Measurements from ENCODE around the gene CCDC85B. TPM values are rescaled to one million over a fixed set of nuclear protein-coding genes. Genes with fewer than 3 reads are reported as not detected.

CCDC85B gene
- total RNA-seq, 1 donor from 2014 or later = 27.9 TPM

DNA sequence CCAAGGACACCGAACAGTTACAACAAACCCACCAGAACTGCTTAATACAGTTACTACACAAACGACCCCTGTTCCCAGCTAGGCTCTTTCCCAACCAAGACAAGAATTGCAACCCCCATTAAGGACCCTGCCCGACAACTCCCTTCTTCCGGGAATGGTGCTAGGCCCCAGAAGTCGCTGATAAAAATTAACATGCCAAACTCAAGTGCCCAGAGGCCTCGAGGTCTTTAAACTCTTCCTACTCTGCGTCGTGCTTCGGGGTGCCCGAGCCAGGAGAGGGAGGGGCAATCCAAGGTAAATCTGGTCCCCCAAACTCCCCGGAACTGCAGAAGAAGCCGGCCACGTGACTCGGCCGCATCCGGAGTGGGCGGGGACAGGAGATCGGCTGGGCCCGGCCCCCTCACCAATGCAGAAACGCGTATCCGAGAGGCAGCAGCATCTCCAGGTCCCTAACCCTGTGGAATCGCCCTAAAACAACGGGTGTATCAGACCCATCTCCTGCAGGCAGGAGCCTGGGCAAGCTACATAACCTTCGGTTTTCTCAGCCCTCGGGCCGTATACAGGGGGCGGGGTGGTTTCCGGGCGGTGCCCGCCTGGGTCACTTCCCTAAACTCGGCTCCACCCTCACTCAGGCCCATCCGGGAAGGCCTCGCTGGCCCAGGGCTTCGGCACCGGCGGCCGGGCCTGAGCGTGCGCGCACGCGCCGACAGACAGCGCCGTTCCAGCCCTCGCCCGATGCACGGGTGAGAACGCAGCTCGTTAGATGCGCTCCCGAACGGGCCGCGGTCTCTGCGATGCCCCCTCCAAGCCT is 33.6 kb upstream of the CCDC85B start:
- intact Hi-C loops (cut with DNase I) = no loop called here
- DNase-seq (peak; percentile 92), ATAC-seq (ENCODE audit: poor library complexity) (peak; percentile 32)

- intact Hi-C loops (cut with DNase I) = no loop called here
- peak; percentile 69 for DNase-seq
- ATAC-seq (ENCODE audit: poor library complexity) = no peak
Observed at GRCh38 chr11:65857500-65857852, 33.0 kb upstream of the CCDC85B start.

DNA sequence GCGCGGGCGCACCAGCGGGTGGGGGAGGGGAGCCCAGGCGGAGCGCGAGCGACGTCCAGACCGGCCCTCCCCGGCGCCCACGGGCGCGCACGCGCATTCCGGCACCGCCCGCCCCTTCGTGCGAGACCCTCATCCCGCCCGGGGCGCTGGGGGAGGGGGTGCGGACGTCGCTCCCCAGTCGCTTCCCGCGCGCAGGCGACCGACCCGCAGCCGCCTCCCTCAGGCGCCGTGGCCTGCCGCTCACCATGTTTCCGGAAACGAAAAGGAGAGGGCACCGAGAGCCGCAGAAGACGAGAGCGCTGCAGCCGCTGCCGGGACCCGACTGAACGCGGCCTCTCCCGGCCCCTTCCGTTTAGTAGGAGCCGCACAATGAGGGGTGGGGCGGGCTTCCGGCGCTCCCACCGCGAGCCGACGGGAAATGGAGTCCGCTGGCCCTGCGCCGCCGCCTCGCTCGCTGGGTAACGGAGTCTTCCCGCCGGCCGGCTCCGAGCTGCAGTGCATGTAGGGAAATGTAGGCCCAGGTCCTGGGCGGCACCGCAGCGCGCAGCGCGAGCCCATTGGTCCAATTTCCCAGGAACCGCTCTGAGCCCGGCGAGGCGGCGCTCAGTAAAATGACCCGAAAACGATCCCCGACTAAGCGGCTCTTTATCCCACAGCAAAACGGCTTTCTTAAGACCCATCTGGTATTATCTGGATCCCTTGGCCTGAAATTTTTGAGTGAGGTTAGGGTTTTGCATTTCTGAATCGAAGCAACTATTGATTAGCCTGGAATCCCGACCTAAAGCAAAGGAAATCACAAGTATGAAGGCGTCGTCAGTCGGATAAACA is 32.4 kb upstream of the CCDC85B start, which contains the start of gene CFL1:
Gene CFL1 (minus strand): TSS at position 328 of the 828 bp plus-strand sequence. CDS start 81 bp downstream, at position 247.
- DNase-seq (peak; percentile 100), ATAC-seq (ENCODE audit: poor library complexity) (peak; percentile 80)
- intact Hi-C loops (cut with DNase I) = loop anchor here (2.0 kb wide), 1 partner anchor 31 kb away; the partner anchor contains the start of gene FIBP

DNA sequence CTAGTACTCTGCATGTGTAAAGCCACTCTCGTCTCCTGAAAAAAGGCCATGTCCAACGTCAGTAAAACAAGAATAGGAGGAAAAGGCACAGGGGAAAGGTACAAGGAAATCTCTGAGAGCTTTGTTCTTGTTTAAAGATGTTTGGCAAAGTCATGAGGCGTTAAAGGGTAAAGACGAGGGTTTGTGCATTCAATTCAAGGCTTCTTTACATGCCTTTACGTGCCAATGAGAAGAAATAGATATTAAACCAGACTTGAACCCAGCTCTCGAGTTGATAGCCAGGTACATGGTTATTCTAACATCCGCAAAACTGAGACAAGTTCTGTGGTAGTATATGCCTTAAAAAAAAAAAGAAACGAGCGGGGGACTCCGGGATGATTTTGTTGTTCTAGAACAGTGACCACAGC is 31.8 kb upstream of the CCDC85B start:
- DNase-seq = no peak
- intact Hi-C loops (cut with DNase I) = loop anchor here (2.0 kb wide), 1 partner anchor 30 kb away; the partner anchor contains the start of gene FIBP
- no peak for ATAC-seq (ENCODE audit: poor library complexity)

- intact Hi-C loops (cut with DNase I) = loop anchor here (2.0 kb wide), 1 partner anchor 30 kb away; the partner anchor contains the start of gene FIBP
- ATAC-seq (ENCODE audit: poor library complexity) = peak; percentile 78
- peak; percentile 100 for DNase-seq
Observed at GRCh38 chr11:65859095-65859811, 31.2 kb upstream of the CCDC85B start.

DNA sequence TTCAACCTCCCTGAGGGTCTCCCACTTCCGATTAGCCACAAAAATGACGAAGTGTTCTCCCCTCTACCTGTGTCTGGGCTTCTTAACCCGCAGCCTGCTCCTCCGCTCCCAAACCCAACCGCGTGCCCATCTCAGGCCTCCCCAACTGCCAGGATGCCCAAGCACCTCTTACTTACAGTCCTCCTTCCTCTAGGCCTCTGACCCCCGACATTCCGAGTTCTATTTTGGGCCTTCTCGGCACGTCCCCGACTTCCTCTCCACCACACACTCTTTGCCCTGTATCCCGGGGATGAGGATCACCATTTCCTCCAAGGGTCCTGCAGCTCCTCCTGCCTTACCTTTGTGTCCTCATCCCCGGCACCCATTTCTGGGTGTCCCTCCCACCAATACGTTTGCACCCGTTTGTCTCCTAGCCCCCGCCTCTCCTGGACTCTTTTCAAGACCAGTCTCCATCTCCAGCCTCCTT is 30.6 kb upstream of the CCDC85B start:
- no peak for ATAC-seq (ENCODE audit: poor library complexity)
- intact Hi-C loops (cut with DNase I) = loop anchor here (2.0 kb wide), 1 partner anchor 29 kb away; the partner anchor contains the start of gene FIBP
- no peak for DNase-seq

DNA sequence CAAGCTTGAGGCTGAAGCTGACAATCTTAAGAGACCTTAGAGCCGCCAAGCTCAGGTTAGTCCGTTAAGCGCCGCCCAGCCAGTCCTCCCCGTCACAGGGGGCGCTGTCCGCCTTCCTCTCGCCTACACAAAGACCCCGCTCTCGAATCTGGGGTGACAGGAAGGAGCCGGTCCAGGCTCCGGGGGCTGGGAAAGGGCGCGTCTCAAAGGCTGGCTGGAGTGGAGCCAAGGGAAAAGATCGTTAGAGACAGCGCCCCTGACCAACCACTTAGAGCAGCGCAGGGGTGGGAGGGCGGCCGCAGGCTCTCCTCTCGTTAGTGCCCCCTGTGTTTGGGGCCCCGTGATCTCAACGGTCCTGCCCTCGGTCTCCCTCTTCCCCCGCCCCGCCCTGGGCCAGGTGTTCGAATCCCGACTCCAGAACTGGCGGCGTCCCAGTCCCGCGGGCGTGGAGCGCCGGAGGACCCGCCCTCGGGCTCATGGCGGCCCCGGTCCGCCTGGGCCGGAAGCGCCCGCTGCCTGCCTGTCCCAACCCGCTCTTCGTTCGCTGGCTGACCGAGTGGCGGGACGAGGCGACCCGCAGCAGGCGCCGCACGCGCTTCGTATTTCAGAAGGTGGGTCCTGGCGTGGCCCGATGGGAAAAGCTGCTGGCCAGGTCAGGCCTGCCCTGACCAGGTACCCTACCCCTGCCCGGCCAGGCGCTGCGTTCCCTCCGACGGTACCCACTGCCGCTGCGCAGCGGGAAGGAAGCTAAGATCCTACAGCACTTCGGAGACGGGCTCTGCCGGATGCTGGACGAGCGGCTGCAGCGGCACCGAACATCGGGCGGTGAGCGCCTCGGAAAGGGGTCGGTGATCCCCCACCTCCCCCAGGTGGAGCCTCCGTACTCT is 30.0 kb upstream of the CCDC85B start, which contains the start of gene MUS81:
Gene MUS81 (plus strand): TSS at position 156 of the 887 bp plus-strand sequence. CDS start 321 bp downstream, at position 477.
- DNase-seq = peak; percentile 99
- intact Hi-C loops (cut with DNase I) = no loop called here
- peak; percentile 76 for ATAC-seq (ENCODE audit: poor library complexity)

- intact Hi-C loops (cut with DNase I) = no loop called here
- DNase-seq (no peak), ATAC-seq (ENCODE audit: poor library complexity) (no peak)
Observed at GRCh38 chr11:65861165-65861505, 29.3 kb upstream of the CCDC85B start.

DNA sequence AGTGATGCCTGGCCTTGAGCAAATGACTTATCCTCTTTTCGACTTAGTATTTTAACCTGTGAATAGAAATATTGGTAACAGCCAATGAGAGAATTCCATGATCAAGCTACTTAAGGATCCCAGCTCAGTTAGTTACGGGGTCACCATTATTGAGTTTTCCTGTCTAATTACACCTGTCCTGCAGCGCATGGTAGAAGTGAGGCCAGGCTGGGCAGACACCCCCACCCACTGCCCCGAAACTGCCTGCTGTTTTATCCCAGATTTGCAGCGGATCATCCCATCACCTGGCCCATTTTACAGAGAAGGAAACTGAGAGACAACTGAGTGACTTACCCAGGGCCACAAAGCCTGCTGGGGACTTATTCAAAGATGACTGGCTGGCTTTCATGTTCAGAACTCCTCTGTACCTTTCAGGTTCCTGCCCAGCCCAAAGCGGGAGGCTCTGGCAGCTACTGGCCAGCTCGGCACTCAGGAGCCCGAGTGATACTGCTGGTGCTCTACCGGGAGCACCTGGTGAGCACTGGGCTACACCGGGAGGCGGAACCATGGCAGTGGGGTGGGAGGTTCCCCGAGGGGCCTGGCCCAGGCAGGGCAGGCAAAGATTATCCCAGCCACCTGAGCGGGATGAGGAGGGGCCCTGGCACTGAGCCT is 28.8 kb upstream of the CCDC85B start:
- intact Hi-C loops (cut with DNase I) = no loop called here
- no peak for ATAC-seq (ENCODE audit: poor library complexity)
- DNase-seq = no peak

GRCh38 chr11:65862191-65862735 is 28.2 kb upstream of the CCDC85B start:
- ATAC-seq (ENCODE audit: poor library complexity) = no peak
- intact Hi-C loops (cut with DNase I) = no loop called here
- DNase-seq = no peak

- DNase-seq = no peak
- intact Hi-C loops (cut with DNase I) = no loop called here
- no peak for ATAC-seq (ENCODE audit: poor library complexity)
Observed at GRCh38 chr11:65862941-65863888, 27.3 kb upstream of the CCDC85B start.

GRCh38 chr11:65863889-65864705 is 26.4 kb upstream of the CCDC85B start:
- no peak for DNase-seq

GRCh38 chr11:65864706-65865471 is 25.6 kb upstream of the CCDC85B start:
- intact Hi-C loops (cut with DNase I) = no loop called here
- ATAC-seq (ENCODE audit: poor library complexity) (no peak), DNase-seq (peak; percentile 23)

More at GRCh38 chr11:65863889-65864705, 26.4 kb upstream of the CCDC85B start:
- intact Hi-C loops (cut with DNase I) = no loop called here
- no peak for ATAC-seq (ENCODE audit: poor library complexity)

DNA sequence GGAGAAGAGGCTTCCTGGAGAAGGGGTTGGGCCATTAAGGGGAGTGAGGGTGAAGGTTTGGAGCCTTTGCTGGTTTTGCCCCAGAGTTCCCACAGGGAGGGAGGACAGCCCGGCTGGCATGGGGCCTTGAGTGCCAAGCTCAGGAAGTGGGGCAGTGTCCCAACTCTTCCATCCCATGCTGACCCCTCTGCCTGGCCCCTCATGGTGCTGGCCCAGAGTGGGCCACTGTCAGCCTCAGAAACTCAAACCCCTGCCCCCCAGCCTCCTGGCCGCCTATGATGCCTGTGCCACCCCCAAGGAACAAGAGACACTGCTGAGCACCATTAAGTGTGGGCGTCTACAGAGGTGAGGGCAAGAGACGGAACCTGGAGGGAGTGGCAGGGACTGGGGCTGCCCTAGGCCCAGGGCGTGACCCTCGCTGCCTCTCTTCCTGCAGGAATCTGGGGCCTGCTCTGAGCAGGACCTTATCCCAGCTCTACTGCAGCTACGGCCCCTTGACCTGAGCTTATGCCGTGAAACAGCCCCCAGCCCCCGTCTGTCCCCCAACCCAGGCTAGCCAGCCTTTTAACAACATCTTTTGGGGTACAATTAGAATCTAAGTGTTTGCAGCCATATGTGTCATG is 24.8 kb upstream of the CCDC85B start:
- intact Hi-C loops (cut with DNase I) = no loop called here
- DNase-seq (peak; percentile 32), ATAC-seq (ENCODE audit: poor library complexity) (no peak)
